Trophoblast cell (in vitro differentiated cells and primary cell): Measurements from ENCODE around the gene SLIT3.

ENCODE experiments used
- DNase-seq, 2 donors: peaks; one replicate each; pipeline ENCODE4 v3.0.0-alpha.2; 2016
- H2AFZ ChIP-seq: 2 replicates; pipeline ENCODE4 v1.6.1; 2013; ENCODE audit warnings: low read length, moderate library complexity, mild to moderate bottlenecking; ENCODE audit not compliant: insufficient read depth, poor library complexity
- H2AK5ac ChIP-seq: 2 replicates; pipeline ENCODE4 v1.6.1; 2013; ENCODE audit warnings: mild to moderate bottlenecking, low read length
- H2BK120ac ChIP-seq: 2 replicates; pipeline ENCODE4 v1.6.1; 2013; ENCODE audit warnings: low read length, mild to moderate bottlenecking, moderate library complexity; ENCODE audit not compliant: insufficient read depth, poor library complexity
- H2BK12ac ChIP-seq: 2 replicates; pipeline ENCODE4 v1.6.1; 2013; ENCODE audit warnings: mild to moderate bottlenecking, low read length, moderate library complexity
- H2BK5ac ChIP-seq: 2 replicates; pipeline ENCODE4 v1.6.1; 2013; ENCODE audit warnings: low read length, low read depth, moderate library complexity, mild to moderate bottlenecking; ENCODE audit not compliant: poor library complexity
- H3K14ac ChIP-seq: 2 replicates; pipeline ENCODE4 v1.6.1; 2013; ENCODE audit warnings: mild to moderate bottlenecking, low read length
- H3K18ac ChIP-seq: 2 replicates; pipeline ENCODE4 v1.6.1; 2013; ENCODE audit warnings: mild to moderate bottlenecking, low read length
- H3K23ac ChIP-seq: 2 replicates; pipeline ENCODE4 v1.6.1; 2013; ENCODE audit warnings: low read length
- H3K27ac ChIP-seq: 2 replicates; pipeline ENCODE4 v1.5.1; 2013; ENCODE audit warnings: low read depth, mild to moderate bottlenecking, inconsistent platforms, low read length, moderate library complexity
- H3K27me3 ChIP-seq: 2 replicates; pipeline ENCODE4 v1.6.1; 2013; ENCODE audit warnings: inconsistent platforms, mild to moderate bottlenecking, low read length, moderate library complexity; ENCODE audit not compliant: insufficient read depth
- H3K36me3 ChIP-seq, 2 experiments: 1 replicate in 1 of 2; 2 replicates in 1 of 2; pipeline ENCODE4 v1.6.1; 2013; ENCODE audit warnings: low read length in 2 of 2, mild to moderate bottlenecking in 2 of 2, moderate library complexity in 1 of 2; ENCODE audit not compliant: insufficient read depth in 2 of 2, control insufficient read depth in 1 of 2
- H3K4ac ChIP-seq: 2 replicates; pipeline ENCODE4 v1.6.1; 2013; ENCODE audit warnings: low read depth, mild to moderate bottlenecking, low read length, moderate library complexity
- H3K4me1 ChIP-seq, 2 experiments: 1 replicate in 1 of 2; 2 replicates in 1 of 2; pipeline ENCODE4 v1.6.1; 2013; ENCODE audit warnings: low read length in 2 of 2, mild to moderate bottlenecking in 2 of 2, moderate library complexity in 1 of 2; ENCODE audit not compliant: insufficient read depth in 2 of 2, control insufficient read depth in 1 of 2
- H3K4me2 ChIP-seq: 2 replicates; pipeline ENCODE4 v1.6.1; 2013; ENCODE audit warnings: inconsistent platforms, mild to moderate bottlenecking, low read length, moderate library complexity
- H3K4me3 ChIP-seq: 2 replicates; pipeline ENCODE4 v1.5.1; 2013; ENCODE audit warnings: mild to moderate bottlenecking, low read depth, low read length, inconsistent platforms
- H3K79me1 ChIP-seq: one replicate; pipeline ENCODE4 v1.6.1; 2013; ENCODE audit warnings: low read length
- H3K79me2 ChIP-seq: 2 replicates; pipeline ENCODE4 v1.6.1; 2013; ENCODE audit warnings: low read length, mild to moderate bottlenecking; ENCODE audit not compliant: control insufficient read depth, insufficient read depth, poor library complexity
- H3K9ac ChIP-seq: 2 replicates; pipeline ENCODE4 v1.6.1; 2013; ENCODE audit warnings: mild to moderate bottlenecking, low read length
- H3K9me3 ChIP-seq: 2 replicates; pipeline ENCODE4 v1.6.1; 2013; ENCODE audit warnings: low read depth, mild to moderate bottlenecking, control low read depth, inconsistent platforms, low read length; ENCODE audit not compliant: insufficient read depth
- H4K12ac ChIP-seq: 2 replicates; pipeline ENCODE4 v1.6.1; 2013; ENCODE audit warnings: low read depth, mild to moderate bottlenecking, low read length, moderate library complexity
- H4K8ac ChIP-seq: 2 replicates; pipeline ENCODE4 v1.6.1; 2013; ENCODE audit warnings: low read depth, mild to moderate bottlenecking, low read length, moderate library complexity
- H4K91ac ChIP-seq: one replicate; pipeline ENCODE4 v1.6.1; 2013; ENCODE audit warnings: low read depth, mild to moderate bottlenecking, low read length, moderate library complexity
- WGBS: extraction: QIAGEN DNeasy Blood & Tissue Kit; methylation state at CpG from one replicate; pipeline ENCODE4 v1.1.7; 2013; ENCODE audit warnings: missing lambda C conversion rate; ENCODE audit not compliant: insufficient read length, insufficient coverage; ENCODE audit errors: extremely low coverage; 5-methylcytosine and 5-hydroxymethylcytosine counted together

Gene SLIT3

DNA sequence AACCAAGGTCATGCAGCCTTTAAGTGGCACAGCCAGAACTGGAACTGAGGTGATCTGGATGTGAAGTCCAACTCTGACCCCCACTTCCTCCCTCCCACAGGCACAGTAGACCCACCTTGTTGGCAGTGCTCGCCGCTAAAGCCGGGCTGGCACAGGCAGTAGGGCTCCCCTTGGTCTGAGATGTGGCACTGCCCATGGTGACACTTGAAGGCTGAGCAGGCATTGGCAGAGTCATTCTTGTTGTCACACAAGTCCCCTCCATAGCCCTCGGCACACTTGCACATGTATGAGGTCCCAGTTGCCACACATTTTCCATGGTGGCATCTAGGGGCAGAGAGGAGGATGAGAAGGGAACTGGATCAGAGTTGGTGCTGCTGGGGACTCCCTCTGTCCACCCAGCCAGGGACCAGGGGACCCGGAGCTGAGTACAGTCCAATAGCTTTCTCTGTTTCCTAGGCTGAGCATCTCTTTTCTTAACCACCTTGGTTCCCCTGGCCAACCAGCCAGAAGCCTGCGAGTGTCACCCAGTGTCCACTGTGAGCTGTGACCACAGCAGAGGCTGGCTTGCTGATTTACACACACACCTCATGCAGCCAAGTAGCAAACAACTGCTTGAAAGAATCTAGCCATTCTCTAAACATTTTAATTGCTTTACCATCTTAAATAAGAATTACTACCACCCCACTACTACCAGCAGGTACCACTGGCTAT is 631.1 kb downstream of the SLIT3 start:
- Histone ChIP-seq H3K4ac (no peak overlapping the region), H3K18ac (no peak overlapping the region), H3K79me1 (no peaks in the 10 kb centered on the region), H3K36me3 (peaks cover 41 to 51% of the 10 kb centered on the region in 2 experiments), H3K14ac (no peak overlapping the region), H2AK5ac (no peak overlapping the region), H4K8ac (no peak overlapping the region), H3K27ac (no peak overlapping the region), H4K12ac (no peak overlapping the region), H2BK5ac (no peak overlapping the region), H3K4me2 (no peak overlapping the region), H3K9ac (peak overlapping the region; percentile 6), H3K79me2 (no peaks in the 10 kb centered on the region), H3K4me3 (no peak overlapping the region), H2BK12ac (no peak overlapping the region), H3K23ac (no peak overlapping the region), H2AFZ (no peak overlapping the region), H3K9me3 (peaks cover 5% of the 10 kb centered on the region), H2BK120ac (no peak overlapping the region), H4K91ac (no peak overlapping the region), H3K4me1 (no peaks in the 10 kb centered on the region), H3K27me3 (no peaks in the 10 kb centered on the region)
- no peak for DNase-seq
- WGBS, result no CpG with 5 or more reads among the region's 6 CpGs

DNA sequence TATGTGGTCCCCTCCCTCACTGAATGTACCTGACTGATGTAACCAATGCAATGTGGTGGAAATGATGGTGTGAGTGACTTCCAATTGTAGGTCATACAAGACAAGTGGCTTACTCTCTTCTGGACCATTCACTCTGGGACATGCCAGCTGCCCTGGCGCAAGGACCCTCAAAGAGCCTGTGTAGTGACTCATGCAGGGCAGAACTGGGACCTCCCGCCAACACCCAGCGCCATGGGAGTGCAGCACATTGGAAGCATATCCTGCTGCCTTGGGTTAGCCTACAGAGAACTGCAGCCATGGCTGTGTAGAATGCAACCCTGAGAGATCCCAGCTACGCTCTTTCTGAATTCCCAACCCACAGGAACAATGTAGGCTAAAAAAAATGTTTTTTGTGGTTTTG is 631.8 kb downstream of the SLIT3 start:
- Histone ChIP-seq H2AK5ac (no peak overlapping the region), H3K27me3 (no peaks in the 10 kb centered on the region), H2BK5ac (no peak overlapping the region), H4K8ac (no peak overlapping the region), H3K4me1 (no peaks in the 10 kb centered on the region), H3K4me3 (no peak overlapping the region), H2AFZ (no peak overlapping the region), H3K18ac (no peak overlapping the region), H3K79me2 (no peaks in the 10 kb centered on the region), H4K91ac (no peak overlapping the region), H3K23ac (no peak overlapping the region), H3K79me1 (no peaks in the 10 kb centered on the region), H3K9me3 (peaks cover 5% of the 10 kb centered on the region), H2BK120ac (no peak overlapping the region), H3K4ac (no peak overlapping the region), H3K27ac (no peak overlapping the region), H2BK12ac (no peak overlapping the region), H3K14ac (no peak overlapping the region), H4K12ac (no peak overlapping the region), H3K4me2 (no peak overlapping the region), H3K36me3 (peaks cover 38 to 55% of the 10 kb centered on the region in 2 experiments), H3K9ac (no peak overlapping the region)
- no peak for DNase-seq
- no CpG with 5 or more reads among the region's 4 CpGs for WGBS

DNA sequence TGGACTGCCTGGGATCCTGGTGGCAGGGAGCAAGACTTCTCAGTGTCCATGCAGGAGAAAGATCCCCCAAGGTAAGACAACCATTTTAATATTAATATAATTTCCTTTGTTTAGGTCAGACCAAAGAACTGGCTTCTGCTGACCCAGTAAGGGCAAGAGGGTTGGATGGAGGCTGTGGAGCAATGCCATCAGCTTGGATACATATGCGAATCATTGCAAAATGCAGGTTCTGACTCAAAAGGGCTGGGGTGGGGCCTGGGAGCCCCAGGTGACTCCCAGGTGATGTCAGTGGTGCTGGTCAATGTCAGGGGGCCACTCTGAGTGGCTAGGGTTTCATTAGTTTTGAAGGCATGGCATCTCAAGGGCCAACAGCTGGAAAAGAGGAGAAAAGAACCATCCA is 632.9 kb downstream of the SLIT3 start:
- H3K4me1 ChIP-seq, result no peaks in the 10 kb centered on the region
- H4K12ac ChIP-seq, result no peak overlapping the region
- H2AFZ ChIP-seq, result no peak overlapping the region
- DNase-seq, result no peak
- no peak overlapping the region for H3K4ac ChIP-seq
- H2BK5ac ChIP-seq, result no peak overlapping the region
- no peak overlapping the region for H3K14ac ChIP-seq
- no peaks in the 10 kb centered on the region for H3K79me2 ChIP-seq
- H3K18ac ChIP-seq, result no peak overlapping the region
- no peak overlapping the region for H3K4me3 ChIP-seq
- no peak overlapping the region for H3K4me2 ChIP-seq
- no peaks in the 10 kb centered on the region for H3K27me3 ChIP-seq
- H3K9me3 ChIP-seq, result peaks cover 5% of the 10 kb centered on the region
- no peak overlapping the region for H4K91ac ChIP-seq
- WGBS, result no CpG with 5 or more reads among the region's 1 CpG
- H3K36me3 ChIP-seq, result peaks cover 38 to 59% of the 10 kb centered on the region in 2 experiments
- no peaks in the 10 kb centered on the region for H3K79me1 ChIP-seq
- H3K9ac ChIP-seq, result no peak overlapping the region
- no peak overlapping the region for H4K8ac ChIP-seq
- no peak overlapping the region for H2BK12ac ChIP-seq
- H2BK120ac ChIP-seq, result no peak overlapping the region
- no peak overlapping the region for H3K23ac ChIP-seq
- H3K27ac ChIP-seq, result no peak overlapping the region
- H2AK5ac ChIP-seq, result no peak overlapping the region

DNA sequence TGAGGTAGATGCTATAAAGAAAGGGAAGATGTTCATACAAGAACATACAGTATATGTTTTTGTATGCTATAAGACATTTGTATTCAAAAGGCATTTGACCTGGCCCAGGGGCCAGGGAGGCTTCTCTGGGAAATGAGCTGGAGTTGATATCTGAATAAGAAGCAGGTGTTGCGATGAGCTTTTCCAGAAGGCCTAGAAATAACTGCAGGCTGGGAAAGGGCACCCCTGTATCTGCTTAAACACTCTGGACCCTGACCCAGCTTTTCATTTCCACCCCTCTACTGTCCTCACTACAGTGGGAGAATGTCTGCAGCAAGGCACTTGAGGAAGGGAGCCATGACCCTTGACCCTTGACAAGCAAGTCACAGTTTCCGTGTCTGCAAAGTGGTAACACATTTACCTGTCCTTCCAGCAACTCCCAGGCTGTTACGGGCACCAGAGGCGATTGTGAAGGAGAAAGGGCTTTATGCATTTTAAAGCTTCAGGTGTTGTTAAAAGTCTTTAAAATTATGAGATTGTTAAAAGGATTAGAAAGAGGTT is 633.6 kb downstream of the SLIT3 start:
- H3K27me3 ChIP-seq, result no peaks in the 10 kb centered on the region
- no peak for DNase-seq
- H3K14ac ChIP-seq, result no peak overlapping the region
- H3K9ac ChIP-seq, result no peak overlapping the region
- no peak overlapping the region for H3K4ac ChIP-seq
- no peak overlapping the region for H3K18ac ChIP-seq
- H3K4me2 ChIP-seq, result no peak overlapping the region
- no CpG with 5 or more reads among the region's 4 CpGs for WGBS
- no peaks in the 10 kb centered on the region for H3K79me1 ChIP-seq
- H2AFZ ChIP-seq, result no peak overlapping the region
- H3K36me3 ChIP-seq, result peaks cover 31 to 52% of the 10 kb centered on the region in 2 experiments
- no peak overlapping the region for H4K8ac ChIP-seq
- H3K4me1 ChIP-seq, result no peaks in the 10 kb centered on the region
- no peak overlapping the region for H4K91ac ChIP-seq
- H3K27ac ChIP-seq, result no peak overlapping the region
- H3K23ac ChIP-seq, result no peak overlapping the region
- H2BK12ac ChIP-seq, result no peak overlapping the region
- no peak overlapping the region for H2BK5ac ChIP-seq
- H3K4me3 ChIP-seq, result no peak overlapping the region
- H4K12ac ChIP-seq, result no peak overlapping the region
- no peaks in the 10 kb centered on the region for H3K79me2 ChIP-seq
- no peak overlapping the region for H2AK5ac ChIP-seq
- H3K9me3 ChIP-seq, result peaks cover 5% of the 10 kb centered on the region
- H2BK120ac ChIP-seq, result no peak overlapping the region
